Left ventricle myocardium inferior (tissue), 1 donor: Measurements from ENCODE around the gene DESI1. TPM values are rescaled to one million over a fixed set of nuclear protein-coding genes. Genes with fewer than 3 reads are reported as not detected.
"Not testable (repeated sequence)": the region's sequence is repeated elsewhere in the genome, so short reads cannot be mapped to it uniquely, and the experiment has no call there.

Source experiments
- DNase-seq: peaks from one replicate; pipeline ENCODE4 v3.0.0-alpha.2; 2020
- H3K27ac ChIP-seq: fragments of 200-600 bp; replicated peaks from 2 replicates; pipeline ENCODE4 v1.8.0; 2021
- H3K27me3 ChIP-seq: fragments of 200-600 bp; 2 replicates; pipeline ENCODE4 v1.8.0; 2021; ENCODE audit warnings: low read depth
- H3K36me3 ChIP-seq: fragments of 200-600 bp; 2 replicates; pipeline ENCODE4 v1.8.0; 2021
- H3K4me1 ChIP-seq: fragments of 200-600 bp; 2 replicates; pipeline ENCODE4 v1.8.0; 2021
- H3K4me3 ChIP-seq: fragments of 200-600 bp; 2 replicates; pipeline ENCODE4 v1.8.0; 2021; ENCODE audit warnings: mild to moderate bottlenecking, moderate library complexity
- H3K9me3 ChIP-seq: fragments of 200-600 bp; replicated peaks from 2 replicates; pipeline ENCODE4 v1.8.0; 2021
- CTCF ChIP-seq: fragments of 200-600 bp; IDR thresholded peaks from 2 replicates; pipeline ENCODE4 v1.8.0; 2021; ENCODE audit warnings: antibody characterized with exemption, mild to moderate bottlenecking, borderline replicate concordance
- intact Hi-C: fragments of 100-400 bp; cut with micrococcal nuclease; formaldehyde crosslinking; loops from one replicate; pipeline ENCODE4 v1.11.0; 2022
- total RNA-seq: library from RNA; stranded (reverse); fragmentation: NEBNext Ultra II Directional; extraction: Animal tissue kit (Norgen Biotek cat#: 25700); gene quantifications from one replicate; pipeline ENCODE4 v1.2.1, GENCODE V29; 2021
- donor health status: DM: no; HTN: yes; CAD: no; lungs with severe emphysema.

DESI1 gene
- total RNA-seq, 1 donor from 2014 or later: 46.2 TPM

- Histone ChIP-seq H3K36me3 (peaks cover 97% of the 10 kb centered on the region), H3K27ac (no peak overlapping the region), H3K4me3 (no peak overlapping the region), H3K9me3 (no peaks in the 10 kb centered on the region), H3K27me3 (no peaks in the 10 kb centered on the region), H3K4me1 (peaks cover 24% of the 10 kb centered on the region)
- TF ChIP-seq CTCF: no peak
- intact Hi-C loops: no loop called here
- no peak for DNase-seq
Observed at GRCh38 chr22:41642331-41643110, 21.7 kb upstream of the DESI1 start.

GRCh38 chr22:41641854-41642253, 21.0 kb upstream of the DESI1 start:
- intact Hi-C loops: no loop called here
- H3K4me3 ChIP-seq: no peak overlapping the region
- H3K9me3 ChIP-seq: no peaks in the 10 kb centered on the region
- no peak for TF ChIP-seq CTCF
- no peak overlapping the region for H3K27ac ChIP-seq
- H3K36me3 ChIP-seq: peaks cover 97% of the 10 kb centered on the region
- peaks cover 31% of the 10 kb centered on the region for H3K4me1 ChIP-seq
- no peaks in the 10 kb centered on the region for H3K27me3 ChIP-seq
- DNase-seq: no peak

- Histone ChIP-seq H3K9me3 (no peaks in the 10 kb centered on the region), H3K36me3 (peaks cover 98% of the 10 kb centered on the region), H3K27me3 (no peaks in the 10 kb centered on the region), H3K4me3 (no peak overlapping the region), H3K27ac (peak overlapping the region; percentile 73), H3K4me1 (peaks cover 49% of the 10 kb centered on the region)
- no peak for DNase-seq
- intact Hi-C loops: no loop called here
- no peak for TF ChIP-seq CTCF
Observed at GRCh38 chr22:41638748-41639147, 17.9 kb upstream of the DESI1 start.

GRCh38 chr22:41638124-41638523, 17.3 kb upstream of the DESI1 start:
- Histone ChIP-seq H3K27me3 (no peaks in the 10 kb centered on the region), H3K27ac (peak overlapping the region; percentile 73), H3K36me3 (peaks cover 99% of the 10 kb centered on the region), H3K4me1 (peaks cover 52% of the 10 kb centered on the region), H3K4me3 (no peak overlapping the region), H3K9me3 (no peaks in the 10 kb centered on the region)
- no peak for TF ChIP-seq CTCF
- intact Hi-C loops: no loop called here
- DNase-seq: no peak

- Histone ChIP-seq H3K27ac (peak overlapping the region; percentile 73), H3K4me1 (peaks cover 52% of the 10 kb centered on the region), H3K36me3 (peaks cover 99% of the 10 kb centered on the region)
- H3K4me3 ChIP-seq, H3K9me3 ChIP-seq, H3K27me3 ChIP-seq, DNase-seq, intact Hi-C loops: not testable (repeated sequence)
Observed at GRCh38 chr22:41637623-41638022, 16.8 kb upstream of the DESI1 start.

- Histone ChIP-seq H3K4me1 (peaks cover 52% of the 10 kb centered on the region), H3K9me3 (no peaks in the 10 kb centered on the region), H3K36me3 (peaks cover 98% of the 10 kb centered on the region), H3K4me3 (no peak overlapping the region), H3K27ac (peak overlapping the region; percentile 73), H3K27me3 (no peaks in the 10 kb centered on the region)
- no peak for TF ChIP-seq CTCF
- intact Hi-C loops: no loop called here
- DNase-seq: peak; percentile 30
Observed at GRCh38 chr22:41636467-41636866, 15.6 kb upstream of the DESI1 start.

- DNase-seq, H3K4me3 ChIP-seq, intact Hi-C loops, H3K9me3 ChIP-seq, H3K27me3 ChIP-seq: not testable (repeated sequence)
- Histone ChIP-seq H3K36me3 (peaks cover 87% of the 10 kb centered on the region), H3K4me1 (peaks cover 58% of the 10 kb centered on the region), H3K27ac (peak overlapping the region; percentile 73)
Observed at GRCh38 chr22:41634610-41635009, 13.8 kb upstream of the DESI1 start.

GRCh38 chr22:41631615-41632014, 10.8 kb upstream of the DESI1 start:
- Histone ChIP-seq H3K36me3 (peaks cover 87% of the 10 kb centered on the region), H3K4me1 (peaks cover 39% of the 10 kb centered on the region)
- H3K4me3 ChIP-seq, H3K9me3 ChIP-seq, H3K27ac ChIP-seq, H3K27me3 ChIP-seq, DNase-seq, intact Hi-C loops: not testable (repeated sequence)

GRCh38 chr22:41631115-41631514, 10.3 kb upstream of the DESI1 start:
- H3K27me3 ChIP-seq, H3K27ac ChIP-seq, intact Hi-C loops, DNase-seq, H3K9me3 ChIP-seq, H3K4me3 ChIP-seq: not testable (repeated sequence)
- peaks cover 87% of the 10 kb centered on the region for H3K36me3 ChIP-seq
- H3K4me1 ChIP-seq: peaks cover 34% of the 10 kb centered on the region
